Breast epithelium (tissue), 4 donors: ENCODE measurements around the gene TACR2. TPM values are rescaled to one million over a fixed set of nuclear protein-coding genes. Genes with fewer than 3 reads are reported as not detected.
A peak's percentile ranks its signal among the peaks of the same experiment; 100 is the strongest.

ENCODE experiments used
- DNase-seq, 2 donors: peaks; one replicate each; pipeline ENCODE4 v3.0.0-alpha.2; 2019; ENCODE audit warnings: low spot score in 2 of 2
- H3K27ac ChIP-seq, 2 donors: fragments of 200-600 bp; sonication (generic) in 1 of 2; one replicate each; pipeline ENCODE4 v1.5.1; 2016 to 2019; ENCODE audit warnings: mild to moderate bottlenecking in 1 of 2
- H3K27me3 ChIP-seq, 2 donors: fragments of 200-600 bp; sonication (generic) in 1 of 2; one replicate each; pipeline versions ENCODE4 v1.5.1 to v1.6.0; 2017 to 2019; ENCODE audit warnings: control low read depth in 1 of 2, mild to moderate bottlenecking in 1 of 2
- H3K36me3 ChIP-seq: fragments of 200-600 bp; one replicate; pipeline ENCODE4 v1.5.1; 2019
- H3K4me1 ChIP-seq, 2 donors: fragments of 200-600 bp; sonication (generic); one replicate each; pipeline ENCODE4 v1.5.1; 2016 to 2019; ENCODE audit warnings: control low read depth in 1 of 2
- H3K4me3 ChIP-seq, 3 donors: fragments of 200-600 bp; sonication (generic); 1 replicate in 2 of 3; 2 replicates in 1 of 3; pipeline ENCODE4 v1.5.1; 2016 to 2019; ENCODE audit warnings: mild to moderate bottlenecking in 3 of 3, moderate library complexity in 2 of 3
- H3K9me3 ChIP-seq, 2 donors: fragments of 200-600 bp; sonication (generic) in 1 of 2; one replicate each; pipeline ENCODE4 v1.5.1; 2016 to 2019; ENCODE audit warnings: control low read depth in 1 of 2
- CTCF ChIP-seq, 3 donors: fragments of 450-650 bp; IDR thresholded peaks; one replicate each; pipeline ENCODE4 v1.5.1; 2016 to 2017; ENCODE audit warnings: antibody characterized with exemption in 3 of 3, mild to moderate bottlenecking in 3 of 3, moderate library complexity in 3 of 3
- POLR2A ChIP-seq: fragments of 450-650 bp; IDR thresholded peaks from one replicate; pipeline ENCODE4 v1.6.1; 2016; ENCODE audit warnings: antibody characterized with exemption, mild to moderate bottlenecking, moderate library complexity
- POLR2AphosphoS5 ChIP-seq, 3 donors: sonication (generic); formaldehyde crosslinking; IDR thresholded peaks; one replicate each; pipeline ENCODE4 v1.6.1; 2017; ENCODE audit warnings: antibody characterized with exemption in 3 of 3
- intact Hi-C: fragments of 100-400 bp; cut with DNase I; formaldehyde crosslinking; loops from one replicate; pipeline ENCODE4 v1.15.1; 2023; ENCODE audit warnings: low total_unique reads
- total RNA-seq, 3 donors: library from RNA; depleted of rRNA; stranded (reverse); fragments of >200 nt; gene quantifications; one replicate each; pipeline ENCODE4 v1.1.0, GENCODE V29; 2016

The TACR2 gene
- total RNA-seq, 3 donors from 2014 or later, result 0.66 to 3.2 (median 0.73) TPM

- no peak for DNase-seq
- intact Hi-C loops, result no loop called here
- no peaks in the 10 kb centered on the region for H3K4me1 ChIP-seq
- no peaks in the 10 kb centered on the region for H3K36me3 ChIP-seq
- H3K27ac ChIP-seq, result no peak overlapping the region
- H3K27me3 ChIP-seq, result no peaks in the 10 kb centered on the region
- H3K9me3 ChIP-seq, result no peaks in the 10 kb centered on the region
- TF ChIP-seq POLR2AphosphoS5 (IDR thresholded peaks at IDR 0.05) (no peak), CTCF (IDR thresholded peaks at IDR 0.05) (no peak), POLR2A (no peak)
- H3K4me3 ChIP-seq, result no peak overlapping the region
Measured at GRCh38 chr10:69426376-69426727, 9.6 kb upstream of the TACR2 start.

DNA sequence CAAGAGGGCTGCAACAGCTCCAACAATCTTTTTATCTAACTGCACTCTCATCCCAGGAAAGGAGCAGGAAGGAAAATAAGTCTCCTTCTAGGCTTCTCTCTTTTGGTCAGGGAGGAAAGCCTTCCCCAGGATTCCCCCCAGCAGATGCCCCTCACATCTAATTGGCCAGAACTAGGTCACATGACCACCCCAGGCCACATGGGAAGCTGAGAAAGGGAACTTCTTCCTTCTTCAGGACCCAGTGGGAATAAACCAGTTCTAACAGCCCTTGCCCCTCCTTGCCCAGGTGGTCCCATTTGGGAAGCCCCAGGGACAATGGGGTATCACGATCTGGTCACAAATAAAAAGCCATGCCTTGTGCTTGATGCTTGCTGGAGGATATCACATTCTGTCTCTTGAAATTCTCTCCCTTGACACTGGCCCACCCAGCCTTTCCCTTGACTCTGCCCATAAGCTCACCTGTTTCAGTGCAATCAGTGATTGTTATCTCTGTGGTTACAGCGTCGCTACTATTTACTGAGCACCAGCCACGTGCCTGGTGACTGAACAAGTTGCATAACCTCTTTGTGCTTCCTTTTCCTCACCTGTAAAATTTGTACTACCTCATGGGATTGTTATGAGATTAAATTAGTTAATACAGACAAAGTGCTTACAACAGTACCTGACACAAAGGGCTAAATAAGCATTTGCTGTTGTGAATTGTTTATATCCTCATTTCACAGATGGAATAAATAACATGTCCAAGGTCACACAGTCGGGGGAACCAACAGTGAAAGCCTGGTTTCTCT is 9.0 kb upstream of the TACR2 start:
- TF ChIP-seq CTCF (IDR thresholded peaks at IDR 0.05) (no peak), POLR2A (no peak), POLR2AphosphoS5 (IDR thresholded peaks at IDR 0.05) (peak in 1 of 3 donors; percentile 50)
- DNase-seq, result peak in 1 of 2 donors; percentile 39
- intact Hi-C loops, result no loop called here
- H3K27ac ChIP-seq, result no peak overlapping the region
- no peaks in the 10 kb centered on the region for H3K9me3 ChIP-seq
- H3K4me3 ChIP-seq, result no peak overlapping the region
- H3K27me3 ChIP-seq, result no peaks in the 10 kb centered on the region
- no peaks in the 10 kb centered on the region for H3K36me3 ChIP-seq
- no peaks in the 10 kb centered on the region for H3K4me1 ChIP-seq

DNA sequence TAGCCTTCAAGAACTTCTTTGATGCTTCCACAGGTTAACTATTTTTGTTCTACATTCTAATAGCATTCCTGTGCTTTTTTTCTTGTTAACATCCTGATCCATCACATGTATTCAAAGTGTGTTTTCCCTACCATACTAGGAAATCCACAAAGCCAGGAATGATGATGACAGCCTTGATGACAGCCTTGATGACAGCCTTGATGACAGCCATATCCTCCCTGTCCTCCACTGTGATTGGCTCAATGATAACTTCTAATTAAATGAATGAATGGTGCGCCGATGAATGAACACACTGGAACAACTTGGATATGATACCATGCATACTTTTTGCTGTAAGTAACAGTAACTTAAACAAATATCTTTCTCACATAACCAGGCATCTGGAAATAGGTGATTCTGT is 8.3 kb upstream of the TACR2 start:
- Histone ChIP-seq H3K27me3 (no peaks in the 10 kb centered on the region), H3K27ac (no peak overlapping the region), H3K36me3 (no peaks in the 10 kb centered on the region), H3K9me3 (no peaks in the 10 kb centered on the region), H3K4me3 (no peak overlapping the region), H3K4me1 (no peaks in the 10 kb centered on the region)
- intact Hi-C loops, result no loop called here
- TF ChIP-seq POLR2A, result no peak
- no peak for DNase-seq

DNA sequence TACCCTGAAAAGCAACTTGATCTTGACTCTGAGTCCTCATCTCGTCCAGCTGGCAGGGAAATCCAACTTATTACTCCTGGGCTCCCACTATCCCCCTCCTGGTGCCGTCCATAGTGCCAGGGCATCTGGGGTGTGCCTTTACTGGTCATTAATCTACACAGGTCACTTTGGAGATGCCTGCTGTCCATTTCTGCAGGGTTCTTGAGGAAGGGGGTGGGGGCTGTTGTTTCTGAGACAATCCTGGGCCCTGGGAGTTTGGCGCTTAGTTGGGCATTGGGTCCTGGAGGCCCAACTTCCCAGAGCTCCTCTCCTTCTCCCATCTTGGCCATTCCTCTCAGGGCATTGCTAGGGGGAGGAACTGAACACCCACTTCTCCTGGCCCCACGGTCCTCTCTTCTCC is 6.0 kb upstream of the TACR2 start:
- no peak overlapping the region for H3K4me3 ChIP-seq
- DNase-seq, result no peak
- TF ChIP-seq POLR2A, result no peak
- TF ChIP-seq POLR2AphosphoS5 (IDR thresholded peaks at IDR 0.05), result no peak
- no peak for TF ChIP-seq CTCF (IDR thresholded peaks at IDR 0.05)
- H3K27ac ChIP-seq, result no peak overlapping the region
- intact Hi-C loops, result no loop called here
- H3K27me3 ChIP-seq, result no peaks in the 10 kb centered on the region
- H3K4me1 ChIP-seq, result no peaks in the 10 kb centered on the region
- no peaks in the 10 kb centered on the region for H3K9me3 ChIP-seq
- no peaks in the 10 kb centered on the region for H3K36me3 ChIP-seq

DNA sequence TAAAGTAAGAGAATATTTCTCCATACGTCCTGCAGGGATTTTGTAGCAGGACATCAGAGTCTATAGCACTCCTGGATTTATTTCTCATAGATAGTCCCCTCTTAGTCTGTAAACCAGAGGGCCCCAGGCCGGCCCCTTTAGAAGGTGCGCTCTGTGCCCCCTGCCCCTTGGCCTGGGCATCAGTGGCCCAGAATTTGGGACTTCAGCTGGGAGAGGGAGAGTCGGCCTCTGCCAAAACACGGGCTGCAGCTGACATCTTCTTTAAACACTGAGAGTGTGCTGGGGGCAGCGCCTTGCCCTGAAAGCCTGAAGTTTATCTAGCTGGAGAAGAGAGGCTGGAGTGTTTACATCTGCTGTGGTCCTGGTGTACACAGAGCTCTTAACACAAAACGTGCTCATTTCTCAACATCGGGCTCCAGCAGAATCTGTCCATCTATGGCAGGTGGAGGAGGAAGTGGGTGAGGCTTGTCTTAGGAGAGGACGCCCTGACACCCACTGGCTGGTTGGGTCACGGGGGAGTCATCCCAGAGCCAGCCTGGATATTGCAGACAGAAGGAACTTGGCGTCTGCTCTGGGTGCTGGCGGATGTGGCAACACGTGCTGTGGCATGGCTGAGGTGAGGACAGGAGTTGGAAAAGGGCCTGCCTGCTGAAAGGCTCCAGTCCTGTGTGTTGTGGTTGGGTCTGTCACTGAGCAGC is 5.0 kb upstream of the TACR2 start:
- DNase-seq, result peak in 1 of 2 donors; percentile 51
- Histone ChIP-seq H3K9me3 (no peaks in the 10 kb centered on the region), H3K4me3 (no peak overlapping the region), H3K27me3 (no peaks in the 10 kb centered on the region), H3K4me1 (no peaks in the 10 kb centered on the region), H3K27ac (peak overlapping the region in 1 of 2 donors; percentile 50), H3K36me3 (no peaks in the 10 kb centered on the region)
- intact Hi-C loops, result no loop called here
- TF ChIP-seq CTCF (IDR thresholded peaks at IDR 0.05), result no peak
- TF ChIP-seq POLR2A, result no peak
- TF ChIP-seq POLR2AphosphoS5 (IDR thresholded peaks at IDR 0.05), result no peak
